Mucosa of stomach (tissue), 1 donor: Measurements from ENCODE around the gene MYLK3.

Experiments used
- H3K27me3 ChIP-seq: one replicate; pipeline ENCODE4 v1.7.0; 2013; ENCODE audit warnings: mild to moderate bottlenecking, low read length; ENCODE audit not compliant: control insufficient read depth, insufficient read depth
- H3K36me3 ChIP-seq: one replicate; pipeline ENCODE4 v1.7.0; 2013; ENCODE audit warnings: low read length; ENCODE audit not compliant: control insufficient read depth, insufficient read depth
- H3K4me1 ChIP-seq: one replicate; pipeline ENCODE4 v1.7.0; 2013; ENCODE audit warnings: mild to moderate bottlenecking, low read length; ENCODE audit not compliant: control insufficient read depth, insufficient read depth
- H3K4me3 ChIP-seq: one replicate; pipeline ENCODE4 v1.7.0; 2013; ENCODE audit warnings: low read length
- H3K9ac ChIP-seq: one replicate; pipeline ENCODE4 v1.7.0; 2013; ENCODE audit warnings: mild to moderate bottlenecking, low read length, moderate library complexity
- H3K9me3 ChIP-seq: one replicate; pipeline ENCODE4 v1.7.0; 2013; ENCODE audit warnings: mild to moderate bottlenecking, low read length, moderate library complexity; ENCODE audit not compliant: control insufficient read depth
- donor health status: Pancreatic carcinoma.

Gene MYLK3

DNA sequence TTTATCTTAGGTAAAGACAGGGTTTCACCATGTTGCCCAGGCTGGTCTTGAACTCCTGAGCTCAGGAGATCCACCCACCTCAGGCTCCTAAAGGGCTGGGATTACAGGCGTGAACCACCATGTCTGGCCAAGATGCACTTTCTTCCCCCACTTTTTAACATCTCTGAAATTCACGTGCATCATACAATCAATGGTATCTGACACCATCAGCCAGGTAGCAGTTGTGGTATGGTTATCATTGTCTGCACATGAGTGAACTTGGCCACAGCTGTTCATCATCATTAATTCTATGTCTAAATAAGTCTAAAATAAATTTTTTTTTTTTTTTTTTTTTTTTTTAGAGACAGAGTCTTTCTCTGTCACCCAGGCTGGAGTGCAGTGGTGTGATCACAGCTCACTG is 34.2 kb upstream of the MYLK3 start:
- Histone ChIP-seq H3K9me3 (no peaks in the 10 kb centered on the region), H3K4me1 (no peaks in the 10 kb centered on the region), H3K9ac (no peak overlapping the region), H3K4me3 (no peak overlapping the region), H3K27me3 (no peaks in the 10 kb centered on the region), H3K36me3 (no peaks in the 10 kb centered on the region)

DNA sequence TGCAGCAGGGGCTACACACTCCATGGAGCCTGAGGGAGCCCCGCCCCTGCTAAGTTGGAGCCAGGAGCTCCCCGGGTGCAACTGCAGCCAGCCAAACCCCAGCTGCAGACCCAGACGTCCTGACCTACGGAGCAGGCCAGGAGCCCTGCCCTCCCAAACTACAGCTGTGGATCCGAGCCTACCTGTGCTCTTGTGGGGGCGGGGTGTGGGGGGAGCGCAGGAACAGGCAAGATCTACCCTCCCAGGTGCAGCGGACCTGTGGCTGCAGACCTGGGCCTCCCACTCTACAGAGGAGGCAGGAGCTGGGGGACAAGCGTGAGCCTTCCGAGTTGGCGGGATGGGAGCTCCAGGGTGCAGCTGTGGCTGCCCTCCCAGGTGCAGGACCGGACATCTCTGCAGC is 29.7 kb upstream of the MYLK3 start:
- Histone ChIP-seq H3K4me3 (no peak overlapping the region), H3K36me3 (no peaks in the 10 kb centered on the region), H3K4me1 (no peaks in the 10 kb centered on the region), H3K9ac (no peak overlapping the region), H3K27me3 (no peaks in the 10 kb centered on the region), H3K9me3 (no peaks in the 10 kb centered on the region)

DNA sequence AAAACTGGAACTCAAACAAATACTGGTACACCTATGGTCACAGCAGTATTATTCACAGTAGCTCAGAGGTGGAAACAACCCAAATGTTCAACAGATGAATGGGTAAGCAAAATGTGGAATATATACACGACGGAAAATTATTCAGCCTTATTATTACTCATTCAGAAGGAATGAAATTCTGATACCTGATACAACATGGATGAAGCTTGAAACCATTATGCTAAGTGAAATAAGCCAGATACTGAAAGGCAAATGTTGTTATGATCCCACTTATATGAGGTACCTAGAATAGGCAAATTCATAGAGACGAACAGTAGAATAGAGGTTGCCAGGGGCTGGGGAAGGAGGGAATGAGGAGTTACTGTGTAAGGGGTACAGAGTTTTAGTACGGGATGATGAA is 27.1 kb upstream of the MYLK3 start:
- no peaks in the 10 kb centered on the region for H3K4me1 ChIP-seq
- no peaks in the 10 kb centered on the region for H3K27me3 ChIP-seq
- no peak overlapping the region for H3K4me3 ChIP-seq
- H3K9me3 ChIP-seq = no peaks in the 10 kb centered on the region
- no peaks in the 10 kb centered on the region for H3K36me3 ChIP-seq
- H3K9ac ChIP-seq = no peak overlapping the region

DNA sequence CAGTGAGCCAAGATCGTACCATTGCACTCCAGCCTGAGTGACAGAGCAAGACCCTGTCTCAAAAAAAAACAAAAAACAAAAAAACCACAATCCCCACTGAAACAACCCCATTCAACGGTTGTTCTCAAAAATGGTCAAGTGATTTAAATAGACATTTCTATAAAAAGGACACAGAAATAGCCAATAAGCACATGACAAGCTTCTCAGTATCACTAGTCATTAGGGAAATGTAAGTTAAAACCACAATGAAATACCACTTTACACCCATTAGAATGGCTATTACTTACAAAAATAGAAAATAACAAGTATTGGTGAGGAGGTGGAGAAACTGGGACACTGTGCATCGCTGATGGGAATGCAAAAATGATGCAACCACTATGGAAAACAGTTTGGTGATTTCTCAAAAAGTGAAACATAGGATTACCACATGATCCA is 26.6 kb upstream of the MYLK3 start:
- Histone ChIP-seq H3K4me1 (no peaks in the 10 kb centered on the region), H3K36me3 (no peaks in the 10 kb centered on the region), H3K9ac (no peak overlapping the region), H3K4me3 (no peak overlapping the region), H3K9me3 (no peaks in the 10 kb centered on the region), H3K27me3 (no peaks in the 10 kb centered on the region)

DNA sequence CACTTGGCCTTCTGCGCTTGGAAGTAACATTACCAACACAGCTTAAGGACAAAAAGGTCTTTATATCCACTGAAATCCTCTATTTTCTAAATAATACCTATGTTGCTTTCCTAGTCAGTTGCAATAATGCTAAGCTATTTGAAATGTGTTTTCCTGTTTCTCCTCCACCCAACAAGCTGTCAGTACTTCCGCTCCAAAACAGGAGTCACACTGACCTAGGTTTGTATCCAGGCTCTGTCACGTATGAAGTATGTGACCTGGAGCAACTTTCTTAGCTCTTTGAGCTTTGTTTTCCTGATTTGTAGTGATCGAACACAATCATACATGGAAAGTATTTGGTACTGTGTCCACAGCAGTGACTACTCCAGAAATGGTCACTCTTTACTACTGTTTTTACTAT is 24.3 kb upstream of the MYLK3 start:
- H3K36me3 ChIP-seq = no peaks in the 10 kb centered on the region
- no peak overlapping the region for H3K4me3 ChIP-seq
- no peaks in the 10 kb centered on the region for H3K27me3 ChIP-seq
- no peaks in the 10 kb centered on the region for H3K9me3 ChIP-seq
- H3K4me1 ChIP-seq = no peaks in the 10 kb centered on the region
- no peak overlapping the region for H3K9ac ChIP-seq

DNA sequence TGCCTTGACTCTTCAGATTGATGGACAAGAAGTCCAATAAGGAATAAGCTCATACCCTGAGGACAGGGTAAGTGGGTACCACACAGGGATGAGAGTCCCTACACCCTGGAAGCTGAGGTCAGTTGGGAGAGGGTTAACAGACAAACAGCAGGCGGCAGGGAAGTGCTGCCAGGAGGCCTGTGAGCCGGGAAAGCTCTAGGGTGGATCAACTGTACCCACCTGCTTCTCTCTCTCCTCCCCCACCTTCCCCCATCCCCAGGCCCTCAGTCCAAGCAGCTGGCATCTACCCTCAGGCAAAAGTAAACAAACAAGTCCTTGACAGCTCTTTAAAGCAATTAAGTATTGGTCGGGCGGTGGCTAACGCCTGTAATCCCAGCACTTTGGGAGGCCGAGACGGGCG is 20.7 kb upstream of the MYLK3 start:
- Histone ChIP-seq H3K36me3 (no peaks in the 10 kb centered on the region), H3K4me3 (no peak overlapping the region), H3K27me3 (no peaks in the 10 kb centered on the region), H3K4me1 (no peaks in the 10 kb centered on the region), H3K9ac (no peak overlapping the region), H3K9me3 (no peaks in the 10 kb centered on the region)

DNA sequence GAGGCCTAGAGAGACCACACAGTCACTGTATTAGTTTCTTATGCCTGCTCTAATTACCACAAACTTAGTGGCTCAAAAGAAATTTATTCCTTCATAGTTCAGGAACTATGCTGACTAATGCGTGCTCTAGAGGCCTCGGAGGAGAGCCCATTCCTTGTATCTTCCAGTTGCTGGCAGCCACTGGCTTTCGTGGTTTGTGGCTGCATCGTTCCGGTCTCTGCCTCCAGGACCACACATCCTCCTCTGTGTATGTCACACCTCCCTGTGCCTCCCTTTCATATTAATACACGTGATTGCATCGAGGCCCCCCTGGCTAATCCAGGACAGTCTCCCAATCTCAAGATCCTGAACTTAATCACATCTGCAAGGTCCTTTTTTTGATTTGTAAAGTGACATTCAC is 16.9 kb upstream of the MYLK3 start:
- Histone ChIP-seq H3K27me3 (no peaks in the 10 kb centered on the region), H3K4me3 (no peak overlapping the region), H3K36me3 (no peaks in the 10 kb centered on the region), H3K9me3 (no peaks in the 10 kb centered on the region), H3K4me1 (no peaks in the 10 kb centered on the region), H3K9ac (no peak overlapping the region)

DNA sequence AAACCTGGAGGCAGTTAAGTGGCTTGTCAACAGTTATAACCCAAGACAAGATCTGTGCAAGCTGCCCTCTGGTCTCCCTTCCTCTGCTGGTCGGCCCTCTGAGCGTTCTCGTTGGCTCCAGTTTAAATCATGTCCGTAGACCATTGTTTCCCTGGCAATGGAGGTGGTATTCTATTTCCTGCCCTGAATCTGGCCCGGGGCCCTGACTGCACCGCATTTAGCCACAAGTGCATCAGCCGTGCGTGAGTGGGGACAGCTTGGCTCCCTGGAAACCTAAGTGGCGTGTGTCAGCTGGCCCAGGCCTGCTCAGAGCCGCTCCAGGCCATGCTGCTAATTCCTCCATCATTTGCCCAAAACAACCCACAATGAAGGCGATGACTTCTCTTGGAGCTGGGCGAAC is 15.0 kb upstream of the MYLK3 start:
- H3K4me1 ChIP-seq = no peaks in the 10 kb centered on the region
- H3K27me3 ChIP-seq = peaks cover 7% of the 10 kb centered on the region
- no peak overlapping the region for H3K4me3 ChIP-seq
- H3K9me3 ChIP-seq = no peaks in the 10 kb centered on the region
- H3K9ac ChIP-seq = no peak overlapping the region
- no peaks in the 10 kb centered on the region for H3K36me3 ChIP-seq

DNA sequence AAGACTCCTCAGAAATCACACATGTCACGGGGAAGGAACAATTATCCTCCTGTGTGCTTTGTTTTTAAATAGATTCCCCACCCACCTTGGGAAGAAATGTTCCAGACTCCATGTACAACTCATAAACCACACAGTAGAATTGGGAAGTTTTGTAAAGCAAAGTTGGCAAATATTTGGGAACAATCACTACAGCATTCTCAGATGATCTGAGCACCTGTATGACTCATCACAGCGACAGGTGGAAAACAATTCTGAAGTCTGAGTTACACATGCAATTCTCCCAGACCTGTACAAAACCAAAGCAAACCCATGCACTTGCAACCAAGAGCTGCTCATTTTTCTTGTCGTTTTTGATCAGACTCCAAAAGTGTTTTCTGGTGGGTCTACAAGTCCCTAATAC is 14.4 kb upstream of the MYLK3 start:
- Histone ChIP-seq H3K36me3 (no peaks in the 10 kb centered on the region), H3K9ac (no peak overlapping the region), H3K4me1 (no peaks in the 10 kb centered on the region), H3K27me3 (peaks cover 11% of the 10 kb centered on the region), H3K9me3 (no peaks in the 10 kb centered on the region), H3K4me3 (no peak overlapping the region)

DNA sequence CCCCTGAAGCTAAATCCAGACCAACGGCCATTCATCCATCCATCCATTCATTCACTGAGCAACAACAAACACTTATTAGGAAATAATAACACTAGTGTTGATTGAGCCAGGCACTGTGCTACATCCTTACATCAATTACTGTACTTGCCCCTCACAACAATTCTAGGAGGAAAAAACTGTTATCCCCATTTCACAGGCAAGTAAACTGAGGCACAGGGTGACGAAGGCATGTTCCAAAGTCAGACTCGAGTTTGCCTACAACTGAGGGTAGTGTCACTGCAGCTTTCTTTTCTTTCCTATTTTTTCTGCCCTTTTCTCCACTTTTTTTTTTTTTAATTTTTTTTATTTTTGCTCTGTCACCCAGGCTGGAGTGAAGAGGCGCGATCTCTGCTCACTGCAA is 11.2 kb upstream of the MYLK3 start:
- H3K27me3 ChIP-seq = peaks cover 21% of the 10 kb centered on the region
- H3K4me3 ChIP-seq = no peak overlapping the region
- no peaks in the 10 kb centered on the region for H3K36me3 ChIP-seq
- H3K4me1 ChIP-seq = no peaks in the 10 kb centered on the region
- no peak overlapping the region for H3K9ac ChIP-seq
- no peaks in the 10 kb centered on the region for H3K9me3 ChIP-seq

DNA sequence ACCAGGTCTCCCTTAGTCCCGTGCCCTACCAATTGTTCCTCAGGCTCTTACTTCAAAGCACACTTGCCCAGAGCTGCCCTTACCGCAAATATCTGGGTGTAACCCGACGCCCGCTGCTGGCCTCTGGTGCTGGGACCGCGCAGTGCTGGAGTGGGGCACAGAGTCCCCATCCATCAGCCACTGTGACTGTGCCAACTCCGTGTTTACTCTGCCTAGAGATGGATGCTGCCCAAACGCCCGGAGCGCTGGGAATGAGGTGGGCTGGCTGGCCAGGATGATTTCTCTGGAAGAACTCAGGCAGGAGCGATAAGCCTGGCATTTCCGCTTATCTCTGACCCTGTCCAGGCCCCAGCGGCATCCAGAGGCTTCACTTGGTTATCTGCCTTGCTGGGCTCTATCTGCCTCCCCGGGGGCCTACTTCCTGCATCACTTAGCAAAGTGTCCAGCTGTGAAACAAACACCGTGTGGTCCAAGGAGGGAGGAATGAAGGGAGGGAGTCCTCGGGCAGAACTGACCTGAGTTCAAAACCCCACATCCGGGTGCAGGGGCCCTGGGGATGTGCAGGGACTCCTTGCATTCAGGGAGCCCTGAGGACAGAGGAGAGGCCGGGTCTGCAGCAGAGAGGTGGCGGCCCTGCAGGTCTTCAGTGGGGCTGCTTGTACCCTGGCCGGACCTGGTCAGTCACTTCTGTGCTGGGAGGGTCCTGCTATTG is 9.4 kb upstream of the MYLK3 start:
- H3K9ac ChIP-seq = no peak overlapping the region

DNA sequence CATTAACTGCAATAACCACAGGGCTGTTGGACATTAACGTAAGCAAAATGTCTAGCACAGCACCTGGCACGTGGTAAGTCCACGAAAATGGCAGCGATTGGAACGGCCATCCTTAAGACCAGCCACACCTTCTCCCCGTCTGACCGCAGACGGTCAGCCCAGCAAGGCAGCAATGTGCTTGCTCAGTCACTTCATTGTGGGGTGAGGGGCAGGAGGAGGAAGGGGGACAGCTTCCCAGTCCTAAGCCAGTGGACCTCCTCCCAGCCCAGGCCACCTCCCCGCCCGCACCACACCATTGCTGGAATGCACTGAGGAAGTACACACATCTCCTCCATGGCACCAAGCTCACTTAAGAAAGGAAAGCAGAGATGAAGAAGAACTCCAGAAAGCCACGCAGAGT is 8.6 kb upstream of the MYLK3 start:
- no peak overlapping the region for H3K9ac ChIP-seq
- H3K36me3 ChIP-seq = no peaks in the 10 kb centered on the region
- no peak overlapping the region for H3K4me3 ChIP-seq
- no peaks in the 10 kb centered on the region for H3K4me1 ChIP-seq
- peaks cover 21% of the 10 kb centered on the region for H3K27me3 ChIP-seq
- H3K9me3 ChIP-seq = no peaks in the 10 kb centered on the region

More for the DNA sequence above, 9.4 kb upstream of the MYLK3 start:
- H3K4me1 ChIP-seq = no peaks in the 10 kb centered on the region
- no peaks in the 10 kb centered on the region for H3K9me3 ChIP-seq
- H3K36me3 ChIP-seq = no peaks in the 10 kb centered on the region
- H3K4me3 ChIP-seq = no peak overlapping the region
- peaks cover 21% of the 10 kb centered on the region for H3K27me3 ChIP-seq

DNA sequence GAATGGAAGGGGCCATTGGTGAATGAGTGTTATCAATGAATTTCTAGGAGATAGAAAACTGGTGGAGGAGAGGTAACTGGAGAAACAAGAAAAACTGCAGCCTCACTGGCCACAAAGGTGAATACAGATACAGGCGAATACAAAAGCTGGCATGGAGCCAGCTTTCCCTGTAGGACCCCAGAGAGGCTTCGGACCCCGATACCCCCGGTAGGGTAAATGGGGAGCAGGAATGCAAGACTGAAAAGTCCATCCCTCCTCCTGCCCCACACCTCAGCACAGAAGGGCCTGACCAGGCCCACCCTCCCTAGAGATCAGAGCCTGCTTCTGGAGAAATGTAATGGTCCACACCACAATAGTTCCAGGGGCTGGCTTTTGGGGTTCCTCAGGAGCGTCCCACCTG is 4.9 kb upstream of the MYLK3 start:
- H3K27me3 ChIP-seq = peaks cover 13% of the 10 kb centered on the region
- H3K4me3 ChIP-seq = no peak overlapping the region
- H3K9me3 ChIP-seq = no peaks in the 10 kb centered on the region
- H3K36me3 ChIP-seq = no peaks in the 10 kb centered on the region
- no peak overlapping the region for H3K9ac ChIP-seq
- no peaks in the 10 kb centered on the region for H3K4me1 ChIP-seq
